Measurements from ENCODE around the gene ARHGAP26. TPM values are rescaled to one million over a fixed set of nuclear protein-coding genes. Genes with fewer than 3 reads are reported as not detected.
"Not testable (repeated sequence)": the region's sequence is repeated elsewhere in the genome, so short reads cannot be mapped to it uniquely, and the experiment has no call there.

The ARHGAP26 gene
- total RNA-seq, 1 donor from 2014 or later: 15.1 TPM

- Mint-ChIP-seq H3K4me1 (ENCODE audit: low read depth) (peaks cover 3% of the 10 kb centered on the region), H3K4me3 (ENCODE audit: low read depth) (no peak overlapping the region), H3K36me3 (ENCODE audit: low read depth) (peaks cover 21% of the 10 kb centered on the region), H3K27me3 (ENCODE audit: low read depth) (no peaks in the 10 kb centered on the region), H3K27ac (no peak overlapping the region), H3K9me3 (no peaks in the 10 kb centered on the region)
- intact Hi-C loops (cut with micrococcal nuclease): no loop called here
- no peak for DNase-seq (ENCODE audit: low spot score)
Observed at GRCh38 chr5:142913728-142914338, 143.7 kb downstream of the ARHGAP26 start.

GRCh38 chr5:142915038-142915437 is 144.9 kb downstream of the ARHGAP26 start:
- peaks cover 19% of the 10 kb centered on the region for H3K36me3 Mint-ChIP-seq (ENCODE audit: low read depth)
- intact Hi-C loops (cut with micrococcal nuclease): no loop called here
- no peak for DNase-seq (ENCODE audit: low spot score)
- peaks cover 3% of the 10 kb centered on the region for H3K4me1 Mint-ChIP-seq (ENCODE audit: low read depth)
- no peak overlapping the region for H3K27ac Mint-ChIP-seq
- no peaks in the 10 kb centered on the region for H3K9me3 Mint-ChIP-seq
- H3K4me3 Mint-ChIP-seq (ENCODE audit: low read depth): no peak overlapping the region
- no peaks in the 10 kb centered on the region for H3K27me3 Mint-ChIP-seq (ENCODE audit: low read depth)

- intact Hi-C loops (cut with micrococcal nuclease): no loop called here
Observed at GRCh38 chr5:142915813-142916424, 145.7 kb downstream of the ARHGAP26 start.

GRCh38 chr5:142918959-142919635 is 148.9 kb downstream of the ARHGAP26 start:
- DNase-seq (ENCODE audit: low spot score): no peak
- intact Hi-C loops (cut with micrococcal nuclease): no loop called here
- no peaks in the 10 kb centered on the region for H3K9me3 Mint-ChIP-seq
- H3K4me1 Mint-ChIP-seq (ENCODE audit: low read depth): peaks cover 14% of the 10 kb centered on the region
- no peak overlapping the region for H3K27ac Mint-ChIP-seq
- no peak overlapping the region for H3K4me3 Mint-ChIP-seq (ENCODE audit: low read depth)
- peaks cover 10% of the 10 kb centered on the region for H3K36me3 Mint-ChIP-seq (ENCODE audit: low read depth)
- H3K27me3 Mint-ChIP-seq (ENCODE audit: low read depth): no peaks in the 10 kb centered on the region

More at GRCh38 chr5:142915813-142916424, 145.7 kb downstream of the ARHGAP26 start:
- no peak for DNase-seq (ENCODE audit: low spot score)
- H3K4me1 Mint-ChIP-seq (ENCODE audit: low read depth): peaks cover 3% of the 10 kb centered on the region
- peaks cover 20% of the 10 kb centered on the region for H3K36me3 Mint-ChIP-seq (ENCODE audit: low read depth)
- H3K27ac Mint-ChIP-seq: no peak overlapping the region
- H3K4me3 Mint-ChIP-seq (ENCODE audit: low read depth): no peak overlapping the region
- H3K9me3 Mint-ChIP-seq: no peaks in the 10 kb centered on the region
- H3K27me3 Mint-ChIP-seq (ENCODE audit: low read depth): no peaks in the 10 kb centered on the region

GRCh38 chr5:142920849-142921612 is 150.9 kb downstream of the ARHGAP26 start:
- DNase-seq (ENCODE audit: low spot score): no peak
- intact Hi-C loops (cut with micrococcal nuclease): loop anchor here (5.0 to 10.0 kb wide), 6 partner anchors 51 to 1264 kb away; partner anchors contain the start of gene NR3C1
- Mint-ChIP-seq H3K4me3 (ENCODE audit: low read depth) (no peak overlapping the region), H3K27me3 (ENCODE audit: low read depth) (no peaks in the 10 kb centered on the region), H3K36me3 (ENCODE audit: low read depth) (peaks cover 14% of the 10 kb centered on the region), H3K4me1 (ENCODE audit: low read depth) (peaks cover 32% of the 10 kb centered on the region), H3K27ac (no peak overlapping the region), H3K9me3 (no peaks in the 10 kb centered on the region)

GRCh38 chr5:142922223-142922952 is 152.2 kb downstream of the ARHGAP26 start:
- Mint-ChIP-seq H3K36me3 (ENCODE audit: low read depth) (peaks cover 13% of the 10 kb centered on the region), H3K27ac (no peak overlapping the region), H3K9me3 (no peaks in the 10 kb centered on the region), H3K27me3 (ENCODE audit: low read depth) (no peaks in the 10 kb centered on the region), H3K4me1 (ENCODE audit: low read depth) (peaks cover 33% of the 10 kb centered on the region), H3K4me3 (ENCODE audit: low read depth) (no peak overlapping the region)
- no peak for DNase-seq (ENCODE audit: low spot score)
- intact Hi-C loops (cut with micrococcal nuclease): loop anchor here (5.0 to 10.0 kb wide), 6 partner anchors 50 to 1262 kb away; partner anchors contain the start of gene NR3C1

- H3K36me3 Mint-ChIP-seq (ENCODE audit: low read depth): peaks cover 9% of the 10 kb centered on the region
- H3K27me3 Mint-ChIP-seq (ENCODE audit: low read depth): no peaks in the 10 kb centered on the region
- intact Hi-C loops (cut with micrococcal nuclease): loop anchor here (5.0 to 10.0 kb wide), 6 partner anchors 48 to 1260 kb away; partner anchors contain the start of gene NR3C1
- no peaks in the 10 kb centered on the region for H3K9me3 Mint-ChIP-seq
- no peak overlapping the region for H3K27ac Mint-ChIP-seq
- H3K4me3 Mint-ChIP-seq (ENCODE audit: low read depth): no peak overlapping the region
- DNase-seq (ENCODE audit: low spot score): no peak
- H3K4me1 Mint-ChIP-seq (ENCODE audit: low read depth): peaks cover 35% of the 10 kb centered on the region
Observed at GRCh38 chr5:142924135-142924883, 154.1 kb downstream of the ARHGAP26 start.

- intact Hi-C loops (cut with micrococcal nuclease): loop anchor here (10.0 kb wide), 2 partner anchors 899 to 1259 kb away; no protein-coding TSS in a partner anchor
- peaks cover 46% of the 10 kb centered on the region for H3K4me1 Mint-ChIP-seq (ENCODE audit: low read depth)
- H3K36me3 Mint-ChIP-seq (ENCODE audit: low read depth): peaks cover 7% of the 10 kb centered on the region
- H3K27me3 Mint-ChIP-seq (ENCODE audit: low read depth): no peaks in the 10 kb centered on the region
- no peak overlapping the region for H3K27ac Mint-ChIP-seq
- H3K4me3 Mint-ChIP-seq (ENCODE audit: low read depth): no peak overlapping the region
- H3K9me3 Mint-ChIP-seq: no peaks in the 10 kb centered on the region
- no peak for DNase-seq (ENCODE audit: low spot score)
Observed at GRCh38 chr5:142925795-142926194, 155.6 kb downstream of the ARHGAP26 start.

- Mint-ChIP-seq H3K4me3 (ENCODE audit: low read depth) (no peak overlapping the region), H3K9me3 (no peaks in the 10 kb centered on the region), H3K27ac (no peak overlapping the region), H3K4me1 (ENCODE audit: low read depth) (peaks cover 46% of the 10 kb centered on the region), H3K27me3 (ENCODE audit: low read depth) (no peaks in the 10 kb centered on the region), H3K36me3 (ENCODE audit: low read depth) (peaks cover 7% of the 10 kb centered on the region)
- intact Hi-C loops (cut with micrococcal nuclease): loop anchor here (10.0 kb wide), 2 partner anchors 898 to 1258 kb away; no protein-coding TSS in a partner anchor
- DNase-seq (ENCODE audit: low spot score): no peak
Observed at GRCh38 chr5:142926549-142926948, 156.4 kb downstream of the ARHGAP26 start.

- H3K4me1 Mint-ChIP-seq (ENCODE audit: low read depth): peaks cover 37% of the 10 kb centered on the region
- intact Hi-C loops (cut with micrococcal nuclease): loop anchor here (10.0 kb wide), 2 partner anchors 896 to 1256 kb away; no protein-coding TSS in a partner anchor
- H3K27ac Mint-ChIP-seq: not testable (repeated sequence)
Observed at GRCh38 chr5:142928999-142929398, 158.8 kb downstream of the ARHGAP26 start.

GRCh38 chr5:142929587-142929986 is 159.4 kb downstream of the ARHGAP26 start:
- DNase-seq (ENCODE audit: low spot score): no peak
- no peak overlapping the region for H3K4me3 Mint-ChIP-seq (ENCODE audit: low read depth)
- H3K27ac Mint-ChIP-seq: no peak overlapping the region
- H3K9me3 Mint-ChIP-seq: no peaks in the 10 kb centered on the region
- peaks cover 36% of the 10 kb centered on the region for H3K4me1 Mint-ChIP-seq (ENCODE audit: low read depth)
- peaks cover 24% of the 10 kb centered on the region for H3K36me3 Mint-ChIP-seq (ENCODE audit: low read depth)
- no peaks in the 10 kb centered on the region for H3K27me3 Mint-ChIP-seq (ENCODE audit: low read depth)
- intact Hi-C loops (cut with micrococcal nuclease): loop anchor here (10.0 kb wide), 2 partner anchors 895 to 1255 kb away; no protein-coding TSS in a partner anchor

More at GRCh38 chr5:142928999-142929398, 158.8 kb downstream of the ARHGAP26 start:
- H3K9me3 Mint-ChIP-seq; H3K4me3 Mint-ChIP-seq (ENCODE audit: low read depth); DNase-seq (ENCODE audit: low spot score); H3K27me3 Mint-ChIP-seq (ENCODE audit: low read depth): not testable (repeated sequence)
- peaks cover 20% of the 10 kb centered on the region for H3K36me3 Mint-ChIP-seq (ENCODE audit: low read depth)

Data from activated T-helper 2 cell treated with anti-CD3 and anti-CD28 coated beads, Interferon-gamma antibody, Interleukin-2, Interleukin-4, amounts not matched to agents 10 μg/mL and 5 μg/mL and 100 μg/mL, durations not matched to agents 14 hours and 24 hours and 36 hours (primary cell).